Epithelial cell of proximal tubule (primary cell): ENCODE data around the gene LMLN. TPM values are rescaled to one million over a fixed set of nuclear protein-coding genes. Genes with fewer than 3 reads are reported as not detected.
"Not testable (repeated sequence)": the region's sequence is repeated elsewhere in the genome, so short reads cannot be mapped to it uniquely, and the experiment has no call there.

ENCODE experiments used
- DNase-seq: peaks from one replicate; pipeline ENCODE4 v3.0.0-alpha.2; 2011; ENCODE audit warnings: low read depth
- H3K4me3 ChIP-seq: 2 replicates; pipeline ENCODE4 v1.5.1; 2011; ENCODE audit warnings: low read depth, mild to moderate bottlenecking, low read length
- total RNA-seq: library from RNA; depleted of rRNA; stranded (reverse); fragments of >200 nt; gene quantifications from 2 replicates; pipeline ENCODE4 v1.2.3, GENCODE V29; 2015
- TF ChIP-seq, protein P1 (sequence below): conservative IDR thresholded peaks from 2 replicates; pipeline ENCODE4 v1.5.1; 2012; ENCODE audit warnings: low read depth, mild to moderate bottlenecking, low read length

LMLN gene
- total RNA-seq, 1 donor from 2014 or later = 2.0 TPM

GRCh38 chr3:198043119-198043518, 83.1 kb downstream of the LMLN start:
- no peak for DNase-seq
- TF ChIP-seq, protein P1, sequence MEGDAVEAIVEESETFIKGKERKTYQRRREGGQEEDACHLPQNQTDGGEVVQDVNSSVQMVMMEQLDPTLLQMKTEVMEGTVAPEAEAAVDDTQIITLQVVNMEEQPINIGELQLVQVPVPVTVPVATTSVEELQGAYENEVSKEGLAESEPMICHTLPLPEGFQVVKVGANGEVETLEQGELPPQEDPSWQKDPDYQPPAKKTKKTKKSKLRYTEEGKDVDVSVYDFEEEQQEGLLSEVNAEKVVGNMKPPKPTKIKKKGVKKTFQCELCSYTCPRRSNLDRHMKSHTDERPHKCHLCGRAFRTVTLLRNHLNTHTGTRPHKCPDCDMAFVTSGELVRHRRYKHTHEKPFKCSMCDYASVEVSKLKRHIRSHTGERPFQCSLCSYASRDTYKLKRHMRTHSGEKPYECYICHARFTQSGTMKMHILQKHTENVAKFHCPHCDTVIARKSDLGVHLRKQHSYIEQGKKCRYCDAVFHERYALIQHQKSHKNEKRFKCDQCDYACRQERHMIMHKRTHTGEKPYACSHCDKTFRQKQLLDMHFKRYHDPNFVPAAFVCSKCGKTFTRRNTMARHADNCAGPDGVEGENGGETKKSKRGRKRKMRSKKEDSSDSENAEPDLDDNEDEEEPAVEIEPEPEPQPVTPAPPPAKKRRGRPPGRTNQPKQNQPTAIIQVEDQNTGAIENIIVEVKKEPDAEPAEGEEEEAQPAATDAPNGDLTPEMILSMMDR = no peak
- H3K4me3 ChIP-seq = no peak overlapping the region

DNA sequence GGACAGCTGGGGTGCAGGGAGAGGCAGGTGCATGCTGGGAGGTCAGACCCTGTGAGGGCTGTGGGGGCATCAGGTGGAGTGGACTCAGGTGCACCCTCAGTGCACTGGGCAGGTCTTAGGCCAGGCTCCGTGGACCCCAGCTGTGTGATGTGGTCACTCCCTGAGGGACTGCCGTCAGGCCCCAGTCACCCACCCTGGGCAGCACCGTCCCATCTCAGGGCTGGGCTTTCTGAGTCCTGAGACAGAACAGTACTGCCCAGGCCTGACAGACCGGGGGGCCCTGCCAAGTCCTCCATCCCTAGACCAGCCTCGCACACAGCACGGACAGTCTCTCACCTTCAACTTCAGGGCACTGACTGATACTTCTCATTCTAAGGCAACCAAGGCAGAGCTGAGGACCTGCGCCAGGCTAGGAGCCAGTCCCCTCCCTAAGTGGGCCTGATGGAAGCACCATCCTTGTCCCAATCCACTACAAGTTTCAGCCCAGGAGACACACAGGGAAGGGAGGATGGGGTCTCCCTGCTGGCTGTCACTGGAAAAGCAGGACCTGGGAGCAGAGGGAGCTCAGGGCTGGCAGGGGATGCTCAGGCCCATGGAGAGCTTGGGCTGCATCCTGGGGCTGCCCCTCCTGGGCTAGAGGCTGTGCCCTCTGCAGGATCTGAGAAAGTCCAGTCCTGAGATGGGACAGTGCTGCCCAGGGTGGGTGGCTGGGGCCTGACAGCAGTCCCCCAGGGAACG, 86.3 kb downstream of the LMLN start:
- no peak overlapping the region for H3K4me3 ChIP-seq
- no peak for DNase-seq
- TF ChIP-seq, protein P1 = no peak

GRCh38 chr3:198048445-198048844, 88.4 kb downstream of the LMLN start:
- TF ChIP-seq, protein P1 = no peak
- H3K4me3 ChIP-seq = no peak overlapping the region
- no peak for DNase-seq

GRCh38 chr3:198051836-198052235, 91.8 kb downstream of the LMLN start:
- TF ChIP-seq, protein P1 = no peak
- no peak for DNase-seq

GRCh38 chr3:198053462-198053861, 93.4 kb downstream of the LMLN start:
- H3K4me3 ChIP-seq, DNase-seq: not testable (repeated sequence)

More at GRCh38 chr3:198051836-198052235, 91.8 kb downstream of the LMLN start:
- no peak overlapping the region for H3K4me3 ChIP-seq

DNA sequence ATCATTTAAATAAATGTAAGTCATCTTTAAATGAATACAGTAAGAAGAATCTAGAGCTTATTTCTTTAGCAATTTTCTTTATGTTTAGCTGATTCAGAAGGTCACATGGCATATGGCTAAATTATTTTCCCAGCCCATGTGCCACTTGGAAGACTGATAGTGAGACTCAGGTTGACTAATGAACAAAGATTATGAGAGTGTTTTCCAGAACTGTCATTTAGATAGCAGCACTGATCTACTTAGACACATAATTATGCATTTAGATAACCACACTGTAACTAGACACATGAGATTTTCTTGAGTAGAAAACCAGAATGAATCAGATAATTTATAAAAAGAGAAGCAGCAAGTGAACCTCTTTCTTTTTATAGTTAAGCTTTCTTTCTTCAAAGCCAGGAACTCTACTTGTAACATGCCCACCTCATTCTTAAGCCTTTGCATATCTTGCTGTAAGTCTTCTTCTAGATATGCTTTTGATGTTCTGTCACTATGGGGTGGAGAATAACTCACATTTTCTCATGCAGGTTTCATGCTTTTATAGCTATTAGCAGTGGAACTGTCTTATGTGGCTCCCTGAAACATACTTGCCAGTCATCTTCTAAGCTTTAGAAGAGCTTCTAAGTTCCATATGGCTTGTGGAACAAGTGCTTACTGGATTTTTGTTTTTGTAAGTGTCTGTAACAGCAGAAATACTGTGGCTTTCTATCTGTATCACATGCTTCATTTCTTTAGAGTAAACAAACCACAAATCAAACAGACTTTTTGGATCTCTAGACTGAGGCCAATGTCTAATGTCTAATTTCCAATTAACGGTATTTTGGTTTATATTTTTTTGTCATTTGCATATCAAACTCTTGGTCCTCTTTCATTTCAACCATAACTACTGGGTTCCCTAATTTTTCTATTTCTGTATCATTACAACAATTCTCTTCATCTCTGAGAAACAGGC, 101.4 kb downstream of the LMLN start:
- DNase-seq = no peak
- H3K4me3 ChIP-seq = no peak overlapping the region
- TF ChIP-seq, protein P1 = no peak

GRCh38 chr3:198062068-198062465, 102.0 kb downstream of the LMLN start:
- TF ChIP-seq, protein P1 = no peak
- DNase-seq = no peak
- H3K4me3 ChIP-seq = no peak overlapping the region
